ENCODE measurements around the gene CXCL1.

The CXCL1 gene

DNA sequence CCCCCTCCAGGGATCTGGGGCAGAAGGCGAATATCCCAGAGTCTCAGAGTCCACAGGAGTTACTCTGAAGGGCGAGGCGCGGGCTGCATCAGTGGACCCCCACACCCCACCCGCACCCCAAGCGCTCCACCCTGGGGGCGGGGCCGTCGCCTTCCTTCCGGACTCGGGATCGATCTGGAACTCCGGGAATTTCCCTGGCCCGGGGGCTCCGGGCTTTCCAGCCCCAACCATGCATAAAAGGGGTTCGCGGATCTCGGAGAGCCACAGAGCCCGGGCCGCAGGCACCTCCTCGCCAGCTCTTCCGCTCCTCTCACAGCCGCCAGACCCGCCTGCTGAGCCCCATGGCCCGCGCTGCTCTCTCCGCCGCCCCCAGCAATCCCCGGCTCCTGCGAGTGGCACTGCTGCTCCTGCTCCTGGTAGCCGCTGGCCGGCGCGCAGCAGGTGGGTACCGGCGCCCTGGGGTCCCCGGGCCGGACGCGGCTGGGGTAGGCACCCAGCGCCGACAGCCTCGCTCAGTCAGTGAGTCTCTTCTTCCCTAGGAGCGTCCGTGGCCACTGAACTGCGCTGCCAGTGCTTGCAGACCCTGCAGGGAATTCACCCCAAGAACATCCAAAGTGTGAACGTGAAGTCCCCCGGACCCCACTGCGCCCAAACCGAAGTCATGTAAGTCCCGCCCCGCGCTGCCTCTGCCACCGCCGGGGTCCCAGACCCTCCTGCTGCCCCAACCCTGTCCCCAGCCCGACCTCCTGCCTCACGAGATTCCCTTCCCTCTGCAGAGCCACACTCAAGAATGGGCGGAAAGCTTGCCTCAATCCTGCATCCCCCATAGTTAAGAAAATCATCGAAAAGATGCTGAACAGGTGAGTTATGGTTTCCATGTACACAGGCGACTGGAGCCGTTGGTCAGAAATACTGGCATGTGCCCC is at the start of gene CXCL1:
CXCL1 (plus strand) TSS at position 264 of the 926 bp plus-strand sequence; CDS start at position 342, 78 bp downstream.
- DNase-seq (ENCODE audit: low read depth), result no peak

DNA sequence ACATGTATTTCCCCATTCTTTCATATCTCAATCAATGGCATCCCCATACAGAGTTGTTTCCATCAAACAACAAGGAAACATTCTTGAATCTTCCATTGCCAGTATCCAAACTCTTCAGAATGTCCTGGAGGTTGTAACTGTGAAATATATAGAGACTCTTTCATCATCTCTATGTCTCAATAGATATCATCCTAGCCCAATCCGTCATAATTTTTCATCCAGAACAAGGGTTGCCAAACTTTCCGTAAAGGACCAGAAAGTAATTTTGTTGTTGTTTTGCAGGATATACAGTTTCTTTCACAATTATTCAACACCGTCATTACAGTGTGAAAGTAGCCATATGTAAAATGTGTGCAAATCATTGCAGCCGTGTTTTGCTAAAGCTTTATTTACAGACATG is 47.9 kb upstream of the CXCL1 start:
- no peak for DNase-seq (ENCODE audit: low read depth)

DNA sequence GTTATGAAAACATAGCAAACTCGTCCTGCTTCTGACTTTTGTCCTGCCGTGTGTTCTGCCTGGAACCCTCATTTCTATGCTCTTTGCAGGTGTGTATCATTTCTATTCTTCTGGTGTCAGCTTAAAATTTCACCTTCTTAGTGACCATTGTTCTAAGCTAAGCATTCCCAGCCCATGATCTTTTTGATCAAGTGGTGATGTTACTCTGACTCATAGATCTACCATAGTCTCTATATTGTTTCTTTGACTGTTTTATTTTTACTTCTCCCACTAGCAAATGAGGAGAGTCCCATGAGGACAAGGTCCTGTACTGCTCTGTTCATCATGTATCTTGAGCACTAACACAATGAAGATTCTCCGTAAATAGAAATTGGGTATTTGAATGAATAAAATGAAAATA is 46.8 kb upstream of the CXCL1 start:
- no peak for DNase-seq (ENCODE audit: low read depth)

DNA sequence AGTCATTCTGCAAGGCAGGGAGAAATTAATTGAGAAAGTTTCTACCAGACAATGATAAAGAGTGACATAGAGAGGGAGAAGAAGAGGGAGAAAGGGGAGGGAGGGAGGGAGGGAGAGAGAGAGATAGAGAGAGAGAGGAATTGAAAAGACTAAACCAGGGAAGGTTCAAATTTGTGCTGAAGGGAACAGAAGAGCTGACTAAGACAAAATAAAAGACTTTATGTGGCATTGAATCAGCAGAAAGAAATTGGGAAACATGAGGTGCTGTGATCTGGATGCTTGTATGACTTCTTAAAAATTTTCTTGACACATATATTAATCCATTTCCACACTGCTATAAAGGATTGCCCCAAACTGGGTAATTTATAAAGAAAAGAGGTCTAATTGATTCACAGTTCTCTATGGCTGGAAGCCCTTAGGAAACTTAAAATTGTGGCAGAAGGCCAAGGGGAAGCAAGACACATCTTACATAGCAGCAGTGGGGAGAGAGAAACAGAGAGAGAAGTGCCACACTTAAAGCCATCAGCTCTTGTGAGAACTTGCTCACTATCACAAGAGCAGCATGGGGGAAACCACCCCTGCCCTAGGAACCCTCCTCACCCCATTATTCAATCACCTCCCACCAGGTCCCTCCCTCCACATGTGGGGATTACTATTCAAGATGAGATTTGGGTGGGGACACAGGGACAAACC is 46.2 kb upstream of the CXCL1 start:
- DNase-seq (ENCODE audit: low read depth), result no peak

DNA sequence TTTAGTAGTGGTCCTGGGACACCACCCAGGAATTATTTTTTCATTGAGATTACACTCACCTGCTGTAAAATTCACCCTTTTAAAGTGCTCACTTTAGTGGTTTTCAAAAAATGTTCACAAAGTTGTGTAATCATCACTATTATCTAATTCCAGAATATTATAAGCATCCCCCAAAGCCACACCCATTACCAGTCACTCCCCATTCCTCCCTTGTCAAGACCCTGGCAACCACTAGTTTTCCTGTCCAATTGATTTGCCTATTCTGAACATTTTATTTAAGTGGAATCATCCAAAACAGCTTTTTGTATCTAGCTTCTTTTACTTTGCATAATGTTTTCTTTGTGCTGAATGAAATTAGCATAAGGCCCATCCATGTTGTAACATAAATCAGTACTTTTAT is 45.4 kb upstream of the CXCL1 start:
- no peak for DNase-seq (ENCODE audit: low read depth)

DNA sequence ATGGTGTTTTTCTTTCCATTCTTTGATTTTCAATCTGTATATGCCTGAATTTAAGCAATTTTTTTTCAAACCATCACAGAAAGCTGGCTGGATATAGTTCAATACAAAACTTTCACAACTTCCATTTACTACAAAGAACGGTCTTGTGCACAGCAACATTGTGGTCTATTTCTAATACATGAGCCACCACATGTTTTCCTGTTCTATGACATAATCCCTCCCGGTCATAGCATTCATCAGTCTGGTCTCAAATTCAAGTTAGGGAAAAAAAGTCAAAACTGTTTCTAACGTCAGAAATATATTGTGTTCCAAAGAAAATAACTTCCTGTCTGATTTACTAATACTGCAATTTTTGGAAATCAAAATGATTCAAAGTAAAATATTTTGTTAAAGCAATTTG is 40.2 kb upstream of the CXCL1 start:
- no peak for DNase-seq (ENCODE audit: low read depth)

DNA sequence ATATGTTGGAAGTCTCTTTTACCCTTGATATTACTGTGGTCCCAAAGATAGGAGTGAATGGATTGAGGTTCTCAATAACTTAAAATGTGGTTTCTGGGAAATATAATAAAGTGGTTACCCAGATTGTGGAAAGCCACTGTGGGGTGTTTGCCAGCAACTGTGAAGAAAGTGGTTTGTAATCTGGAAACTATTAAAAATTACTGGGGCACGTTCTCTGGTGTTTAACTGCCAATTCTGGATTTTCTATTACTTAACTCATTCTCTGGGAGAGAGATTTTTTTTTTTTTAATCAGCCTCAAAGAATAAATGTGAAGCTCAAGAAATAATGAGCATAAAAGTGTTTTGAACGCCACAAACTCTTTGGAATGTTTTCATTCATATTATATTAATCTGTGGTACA is 37.6 kb upstream of the CXCL1 start:
- no peak for DNase-seq (ENCODE audit: low read depth)

DNA sequence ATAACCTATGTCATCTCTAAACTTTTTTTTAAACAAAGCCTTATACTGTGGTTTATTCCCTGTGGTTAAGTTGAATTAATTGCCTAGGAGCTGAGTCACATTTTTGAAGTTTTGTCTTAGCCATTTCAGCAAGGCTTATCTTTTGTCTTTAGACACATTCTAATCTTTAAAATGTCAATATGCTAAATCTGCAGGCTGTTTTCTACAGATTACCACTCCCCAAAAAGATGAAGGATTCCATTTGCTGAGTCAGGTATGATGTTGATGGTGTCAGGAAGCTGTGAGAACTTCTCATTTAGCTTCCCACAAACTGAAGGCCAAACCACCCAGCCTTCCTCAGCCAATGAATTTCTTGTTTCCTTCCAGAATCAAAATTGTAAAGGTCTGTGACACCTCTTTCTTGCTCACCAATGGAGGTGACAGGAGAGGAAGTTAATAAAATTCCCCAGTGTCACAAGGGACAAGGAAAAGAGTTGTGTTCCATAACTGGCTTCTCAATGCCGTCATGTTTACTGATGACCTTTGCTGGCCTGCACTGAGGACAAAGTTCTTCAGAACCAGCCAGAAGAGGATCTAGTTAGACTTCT is 36.4 kb upstream of the CXCL1 start:
- DNase-seq (ENCODE audit: low read depth), result no peak

DNA sequence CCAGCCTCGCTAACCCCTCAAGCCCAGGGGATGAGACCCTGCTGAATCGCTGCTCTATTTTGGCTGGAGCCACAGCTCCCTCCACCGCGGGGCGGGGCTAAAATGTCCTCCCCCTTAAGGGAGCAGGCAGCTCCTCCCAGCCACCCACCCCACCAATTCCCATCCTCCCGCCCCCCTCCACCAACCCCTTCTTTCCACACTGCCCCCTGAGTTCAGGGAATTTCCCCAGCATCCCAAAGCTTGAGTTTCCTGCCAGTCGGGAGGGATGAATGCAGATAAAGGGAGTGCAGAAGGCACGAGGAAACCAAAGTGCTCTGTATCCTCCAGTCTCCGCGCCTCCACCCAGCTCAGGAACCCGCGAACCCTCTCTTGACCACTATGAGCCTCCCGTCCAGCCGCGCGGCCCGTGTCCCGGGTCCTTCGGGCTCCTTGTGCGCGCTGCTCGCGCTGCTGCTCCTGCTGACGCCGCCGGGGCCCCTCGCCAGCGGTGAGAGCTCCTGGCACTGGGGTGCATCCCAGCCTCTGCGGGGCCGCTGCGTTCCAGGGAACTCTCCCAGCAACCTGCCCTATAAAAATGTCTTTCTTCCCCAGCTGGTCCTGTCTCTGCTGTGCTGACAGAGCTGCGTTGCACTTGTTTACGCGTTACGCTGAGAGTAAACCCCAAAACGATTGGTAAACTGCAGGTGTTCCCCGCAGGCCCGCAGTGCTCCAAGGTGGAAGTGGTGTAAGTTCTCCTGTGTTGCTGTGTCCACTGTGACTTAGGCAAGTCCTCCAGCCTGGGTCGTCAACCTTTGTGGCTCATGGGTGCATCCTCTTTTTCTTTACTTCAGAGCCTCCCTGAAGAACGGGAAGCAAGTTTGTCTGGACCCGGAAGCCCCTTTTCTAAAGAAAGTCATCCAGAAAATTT is 32.6 kb upstream of the CXCL1 start, which contains the start of gene CXCL6:
CXCL6 (plus strand) TSS at position 306 of the 907 bp plus-strand sequence; CDS start at position 379, 73 bp downstream.
- no peak for DNase-seq (ENCODE audit: low read depth)

DNA sequence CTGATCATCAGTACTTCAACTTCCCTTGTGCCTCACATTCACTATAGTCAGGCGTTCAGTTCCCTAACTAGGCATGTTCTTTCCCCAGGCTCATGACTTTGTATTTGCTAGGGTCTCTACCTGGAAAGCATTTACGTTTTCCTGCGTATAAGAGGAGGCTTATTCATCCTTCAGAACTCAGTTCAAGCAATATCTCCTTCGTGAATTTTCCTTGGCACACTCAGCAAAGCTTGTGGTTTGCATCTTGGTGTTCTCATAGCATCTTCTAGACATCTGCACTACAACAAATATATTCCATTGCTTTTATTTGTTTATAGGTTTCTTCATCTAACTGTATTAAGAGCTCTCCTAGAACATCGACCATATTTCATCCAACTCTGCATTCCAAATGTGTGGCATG is 30.1 kb upstream of the CXCL1 start:
- no peak for DNase-seq (ENCODE audit: low read depth)

DNA sequence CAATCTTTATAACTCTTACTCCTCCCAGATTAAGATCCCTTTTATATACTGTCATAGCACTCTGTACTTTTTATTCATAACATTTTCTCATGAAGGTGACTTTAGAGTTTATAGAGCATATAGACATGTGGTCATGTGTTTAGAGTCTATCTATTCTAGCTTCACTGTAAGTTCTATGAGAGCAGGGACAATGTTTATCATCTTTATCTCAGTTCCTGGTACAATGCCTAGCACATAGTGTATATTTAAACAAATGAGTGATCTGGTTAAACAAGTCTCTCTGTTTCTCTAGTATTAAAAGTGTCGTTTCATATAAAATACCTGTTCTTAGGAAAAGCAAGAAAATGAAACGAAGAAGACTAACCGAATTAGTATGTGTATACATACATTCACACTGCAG is 29.5 kb upstream of the CXCL1 start:
- no peak for DNase-seq (ENCODE audit: low read depth)

DNA sequence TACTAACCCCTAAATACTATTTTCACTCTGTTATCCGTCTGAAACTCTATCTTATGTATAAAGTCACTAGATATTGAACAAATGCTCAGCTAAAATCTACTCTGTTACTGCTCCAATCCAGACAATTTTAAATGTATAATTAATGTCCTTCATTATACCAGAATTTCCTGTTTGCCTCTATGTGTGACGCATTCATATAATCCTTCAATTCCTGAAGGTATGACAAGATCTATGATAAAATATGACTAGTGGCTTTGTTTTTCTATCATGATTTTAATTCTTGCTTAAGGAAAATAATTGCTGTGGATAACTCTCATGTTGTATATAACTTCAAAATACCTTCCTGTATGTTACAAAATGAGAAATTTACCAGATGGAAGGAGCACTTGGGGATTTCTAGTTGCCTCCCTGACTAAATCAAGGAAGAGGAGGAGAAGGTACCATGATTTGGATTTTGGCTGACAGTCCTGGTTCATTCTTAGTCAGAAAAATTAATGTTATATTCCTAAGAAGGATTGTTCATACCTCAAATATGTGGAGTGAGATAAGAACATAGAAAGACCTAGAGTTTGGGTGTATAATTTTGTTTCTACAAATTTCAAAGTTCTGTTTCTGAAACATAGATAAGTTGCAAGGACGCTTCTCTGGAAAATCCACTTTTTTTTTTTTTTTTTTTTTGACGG is 27.8 kb upstream of the CXCL1 start:
- no peak for DNase-seq (ENCODE audit: low read depth)

DNA sequence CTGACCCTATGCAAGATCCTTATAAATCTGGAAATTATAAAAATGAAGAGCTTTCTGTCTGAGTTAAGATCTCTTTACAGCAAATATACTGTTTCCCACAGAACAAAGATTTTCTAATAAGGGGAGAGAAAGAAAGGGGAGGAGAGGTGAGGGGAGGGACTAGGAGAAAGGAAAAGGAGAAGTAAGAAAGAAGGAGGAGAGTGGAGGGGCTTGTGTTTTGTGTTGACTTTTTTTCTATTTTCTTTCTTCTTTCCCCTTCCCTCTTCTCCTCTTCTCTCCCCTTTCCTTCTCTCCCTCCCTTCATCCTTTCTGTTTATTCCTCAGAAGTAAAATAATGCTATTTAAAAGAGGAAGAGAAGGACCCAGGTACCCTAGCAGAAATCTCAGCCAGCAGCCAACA is 26.5 kb upstream of the CXCL1 start:
- no peak for DNase-seq (ENCODE audit: low read depth)

DNA sequence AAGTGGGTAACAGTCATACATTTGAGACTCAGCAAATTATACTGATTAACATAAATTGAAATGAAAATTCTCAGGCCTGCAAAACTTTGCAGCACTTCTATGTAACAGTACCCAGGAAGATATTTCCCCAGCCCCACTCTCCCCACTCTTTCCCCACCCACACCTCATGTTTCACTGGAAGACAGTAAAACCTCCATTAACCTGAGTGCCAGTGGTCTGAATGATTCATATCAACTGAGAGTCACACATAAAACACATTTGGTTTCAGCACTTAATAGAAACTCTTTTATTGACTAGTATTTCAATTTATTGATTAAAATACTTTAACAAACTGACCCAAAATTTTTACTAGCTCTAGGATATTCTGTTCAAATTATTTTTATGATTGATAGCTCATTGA is 25.8 kb upstream of the CXCL1 start:
- DNase-seq (ENCODE audit: low read depth), result no peak

DNA sequence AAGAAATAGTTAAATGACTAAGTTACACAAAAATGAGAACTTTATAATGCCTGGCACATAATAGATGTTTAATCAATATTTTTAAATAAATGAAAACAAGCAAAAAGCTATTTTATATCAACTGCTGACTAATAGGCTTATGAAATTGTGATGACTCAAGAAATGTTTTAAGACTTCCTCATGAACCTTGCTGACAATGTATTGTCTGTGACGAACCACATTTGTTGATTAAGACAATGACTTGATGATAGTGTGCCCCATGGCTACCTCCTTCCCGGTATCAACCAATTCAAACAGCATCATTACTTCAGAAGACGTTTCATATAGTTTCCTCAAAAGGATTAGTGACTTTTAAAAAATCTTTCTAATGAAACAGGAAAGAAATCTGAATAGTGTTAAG is 24.8 kb upstream of the CXCL1 start:
- no peak for DNase-seq (ENCODE audit: low read depth)

DNA sequence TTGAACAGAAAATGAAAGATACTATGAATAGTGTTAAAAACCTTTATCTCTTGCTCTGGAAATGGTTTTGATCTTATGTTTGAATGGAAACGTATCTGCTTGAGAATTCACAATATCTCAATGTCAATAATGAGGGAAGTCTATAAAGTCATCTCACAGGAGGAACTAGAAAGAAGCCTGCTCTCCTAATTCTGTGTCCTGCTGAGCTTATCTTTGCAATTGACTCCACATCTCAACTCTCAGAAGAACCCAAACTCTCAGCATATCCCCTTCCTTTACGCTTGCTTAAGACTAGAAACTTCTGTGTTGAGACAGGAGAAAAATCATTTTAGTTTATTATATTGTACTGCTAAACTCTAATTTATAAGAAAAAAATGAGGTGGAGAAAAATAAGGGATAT is 24.4 kb upstream of the CXCL1 start:
- DNase-seq (ENCODE audit: low read depth), result no peak

DNA sequence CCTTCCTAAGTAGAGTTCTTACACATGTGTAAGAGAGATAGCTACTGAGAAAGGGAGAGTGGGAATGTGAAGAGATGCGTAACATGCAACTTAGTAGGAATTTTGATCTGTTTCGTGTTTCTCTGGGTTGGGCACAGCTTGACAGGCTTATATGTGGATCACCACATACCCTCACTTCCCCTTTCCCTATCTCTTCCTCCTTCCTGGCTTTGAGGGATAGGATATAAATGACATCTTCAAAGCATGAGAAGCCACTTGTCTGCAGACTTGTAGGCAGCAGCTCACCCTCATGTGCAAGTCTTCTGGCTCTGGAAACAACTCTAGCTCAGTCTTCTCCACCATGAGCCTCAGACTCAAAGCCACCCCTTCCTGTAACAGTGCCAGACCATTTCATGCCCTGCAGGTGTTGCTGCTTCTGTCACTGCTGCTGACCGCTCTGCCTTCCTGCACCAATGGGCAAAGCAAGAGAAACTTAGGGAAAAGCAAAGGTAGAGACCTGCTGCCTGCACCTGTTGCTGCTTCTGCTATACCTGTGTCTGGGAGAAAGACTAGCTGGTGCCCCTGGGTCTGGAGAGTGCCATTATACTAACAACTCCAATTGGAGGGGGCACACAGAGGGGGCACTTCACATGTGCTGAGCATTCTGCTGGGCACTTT is 21.5 kb upstream of the CXCL1 start:
- DNase-seq (ENCODE audit: low read depth), result no peak

DNA sequence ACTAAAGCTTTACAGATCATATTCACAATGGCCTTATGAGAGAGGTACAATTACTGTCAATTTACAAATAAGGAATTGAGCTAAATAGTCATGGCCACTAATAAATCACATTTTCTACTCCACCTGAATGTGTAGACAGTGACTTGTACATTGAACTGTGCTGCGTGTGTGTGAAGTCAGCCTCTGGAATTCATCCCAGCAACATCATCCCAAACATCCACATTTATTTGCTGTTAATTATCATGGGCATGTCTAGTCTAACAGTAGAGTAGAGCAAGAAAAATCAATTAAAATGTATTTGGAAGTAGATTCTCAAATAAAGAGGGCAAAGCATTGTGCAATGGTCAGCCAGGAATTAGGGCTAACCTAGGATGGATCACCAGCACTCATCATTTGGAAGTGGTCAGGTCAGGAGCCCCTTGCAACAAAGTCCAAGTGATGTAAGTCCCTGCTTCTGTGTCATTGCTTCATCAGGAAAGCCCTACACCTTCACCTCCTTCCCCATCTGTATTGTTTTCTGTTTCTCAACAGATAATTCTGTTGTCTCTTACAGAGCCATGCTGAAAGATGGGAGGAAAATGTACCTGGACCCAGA is 20.9 kb upstream of the CXCL1 start:
- no peak for DNase-seq (ENCODE audit: low read depth)

DNA sequence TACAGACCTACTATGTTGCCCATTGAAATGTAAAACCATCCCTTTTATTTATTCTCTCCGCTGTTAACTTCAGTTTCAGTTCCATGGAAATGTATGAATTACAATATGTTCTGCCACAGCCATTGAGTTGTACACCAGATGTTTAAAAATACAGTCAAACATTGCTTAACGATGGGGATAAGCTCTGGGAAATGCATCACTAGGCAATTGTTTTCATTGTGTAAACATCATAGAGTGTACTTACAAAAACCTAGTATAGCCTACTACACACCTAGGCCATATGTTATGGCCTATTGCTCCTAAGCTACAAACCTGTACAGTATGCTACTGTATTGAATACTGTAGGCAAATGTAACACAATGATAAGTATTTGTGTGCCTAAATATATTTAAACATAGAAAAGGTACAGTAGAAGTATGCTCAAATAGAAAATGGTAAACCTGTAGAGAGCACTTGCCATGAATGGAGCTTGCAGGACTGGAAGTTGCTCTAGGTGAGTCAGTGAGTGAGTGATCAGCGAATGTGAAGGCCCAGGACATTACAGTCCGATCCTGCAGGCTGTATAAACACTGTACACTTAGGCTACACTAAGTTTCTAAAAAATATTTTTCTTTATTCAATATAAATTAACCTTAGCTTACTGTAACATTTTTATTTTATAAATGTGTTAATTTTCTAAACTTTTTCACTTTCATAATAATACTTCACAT is 18.8 kb upstream of the CXCL1 start:
- DNase-seq (ENCODE audit: low read depth), result no peak

DNA sequence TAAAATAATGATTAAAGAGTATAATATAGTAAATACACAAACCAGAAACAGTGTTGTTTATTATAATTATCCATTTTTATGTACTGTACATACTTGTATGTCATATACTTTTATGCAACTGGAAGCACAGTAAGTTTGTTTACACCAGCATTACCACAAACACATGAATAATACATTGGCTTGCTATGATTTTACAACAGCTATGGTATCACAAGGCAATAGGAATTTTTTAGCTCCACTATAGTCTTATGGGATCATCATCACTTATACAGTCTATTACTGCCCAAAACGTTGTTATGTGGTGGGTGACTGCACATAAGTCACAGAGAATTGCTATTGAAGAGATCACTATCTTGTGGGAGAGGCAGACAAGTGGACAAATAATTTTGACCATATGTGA is 17.9 kb upstream of the CXCL1 start:
- DNase-seq (ENCODE audit: low read depth), result no peak
